HepG2 (cell line): ENCODE results near the gene KRT79. TPM values are rescaled to one million over a fixed set of nuclear protein-coding genes. Genes with fewer than 3 reads are reported as not detected.

Experiments
- NFE2L2 ChIP-seq: fragments of 150-350 bp; IDR thresholded peaks from 2 replicates; pipeline ENCODE4 v1.6.1; 2014; ENCODE audit warnings: low read length
- SIX1 ChIP-seq: sonication (generic); formaldehyde crosslinking; IDR thresholded peaks from 2 replicates; pipeline ENCODE4 v1.4.0; 2020; ENCODE audit warnings: missing genetic modification reagents, borderline replicate concordance
- SRF ChIP-seq: IDR thresholded peaks from 2 replicates; pipeline ENCODE4 v1.6.1; 2011; ENCODE audit warnings: mild to moderate bottlenecking, low read depth, low read length, moderate library complexity
- ZNF451 ChIP-seq: sonication (generic); formaldehyde crosslinking; IDR thresholded peaks from 2 replicates; pipeline ENCODE4 v1.5.0; 2020; ENCODE audit warnings: mild to moderate bottlenecking, missing genetic modification reagents
- ZNF558 ChIP-seq: sonication (generic); formaldehyde crosslinking; IDR thresholded peaks from 2 replicates; pipeline ENCODE4 v1.9.0; 2022; ENCODE audit warnings: mild to moderate bottlenecking, missing genetic modification reagents, borderline replicate concordance
- ZSCAN29 ChIP-seq: sonication (generic); formaldehyde crosslinking; conservative IDR thresholded peaks from 2 replicates; pipeline ENCODE4 v1.4.0; 2020; ENCODE audit warnings: mild to moderate bottlenecking, missing genetic modification reagents
- polyA plus RNA-seq, 8 experiments: library from polyadenylated mRNA; depleted of rRNA in 3 of 8; stranded (reverse) in 7 of 8; unstranded in 1 of 8; fragments of >200 nt; fragmentation: Illumina TruSeq in 4 of 8; extraction: Trizol in 4 of 8; gene quantifications; 2 replicates each; pipeline versions ENCODE4 v1.2.1 to v1.2.3, GENCODE V29; 2011 to 2016; ENCODE audit warnings: low read depth in 4 of 8, missing spikeins in 1 of 8, mixed read lengths in 1 of 8; ENCODE audit not compliant: insufficient read depth in 1 of 8
- total RNA-seq, 5 experiments: library from RNA; depleted of rRNA; stranded (reverse); fragments of >200 nt; fragmentation: Illumina TruSeq; extraction: Trizol; gene quantifications; 2 replicates each; pipeline ENCODE4 v1.2.3, GENCODE V29; 2016; ENCODE audit warnings: low read depth in 1 of 5
- TF ChIP-seq, protein P1 (sequence below): sonication (generic); formaldehyde crosslinking; IDR thresholded peaks from one replicate; pipeline ENCODE4 v1.5.1; 2020; ENCODE audit warnings: mild to moderate bottlenecking, missing genetic modification reagents; ENCODE audit errors: not compliant biosample characterization
- TF ChIP-seq, protein P2 (sequence below): sonication (generic); formaldehyde crosslinking; conservative IDR thresholded peaks from 2 replicates; pipeline ENCODE4 v1.5.0; 2020; ENCODE audit warnings: missing genetic modification reagents

KRT79 gene
- total and polyA plus RNA-seq, 2 of the 13 experiments (the other 11 are each of a cell fraction or from before 2014, with no cell fraction given) = 0.09 TPM; not detected in 1

DNA sequence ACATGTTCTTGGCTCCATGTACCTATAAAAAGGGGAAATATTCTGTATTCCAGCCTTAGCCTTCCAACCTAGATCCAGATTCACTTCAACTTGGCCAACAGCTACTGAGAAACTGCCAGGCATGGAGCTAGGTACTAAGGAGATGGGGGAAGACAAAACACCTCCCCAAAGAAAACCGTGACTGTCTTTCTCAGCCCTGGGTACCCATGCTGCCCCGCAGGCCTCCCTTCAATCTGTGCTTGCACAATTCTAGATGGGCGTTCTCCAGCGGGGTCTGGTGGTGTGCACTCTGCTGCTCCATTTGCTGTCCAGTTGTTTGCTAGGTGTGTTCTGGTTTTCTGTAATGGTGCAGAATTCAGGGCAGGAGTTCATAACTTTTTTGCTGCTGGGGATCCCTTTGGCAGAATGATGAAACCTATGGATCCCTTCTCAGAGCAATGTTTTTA lies 19.4 kb downstream of the KRT79 start (continued):
- no peak for TF ChIP-seq ZSCAN29 (CRISPR knock-in tag)
- TF ChIP-seq ZNF558 = no peak
- TF ChIP-seq, protein P1, sequence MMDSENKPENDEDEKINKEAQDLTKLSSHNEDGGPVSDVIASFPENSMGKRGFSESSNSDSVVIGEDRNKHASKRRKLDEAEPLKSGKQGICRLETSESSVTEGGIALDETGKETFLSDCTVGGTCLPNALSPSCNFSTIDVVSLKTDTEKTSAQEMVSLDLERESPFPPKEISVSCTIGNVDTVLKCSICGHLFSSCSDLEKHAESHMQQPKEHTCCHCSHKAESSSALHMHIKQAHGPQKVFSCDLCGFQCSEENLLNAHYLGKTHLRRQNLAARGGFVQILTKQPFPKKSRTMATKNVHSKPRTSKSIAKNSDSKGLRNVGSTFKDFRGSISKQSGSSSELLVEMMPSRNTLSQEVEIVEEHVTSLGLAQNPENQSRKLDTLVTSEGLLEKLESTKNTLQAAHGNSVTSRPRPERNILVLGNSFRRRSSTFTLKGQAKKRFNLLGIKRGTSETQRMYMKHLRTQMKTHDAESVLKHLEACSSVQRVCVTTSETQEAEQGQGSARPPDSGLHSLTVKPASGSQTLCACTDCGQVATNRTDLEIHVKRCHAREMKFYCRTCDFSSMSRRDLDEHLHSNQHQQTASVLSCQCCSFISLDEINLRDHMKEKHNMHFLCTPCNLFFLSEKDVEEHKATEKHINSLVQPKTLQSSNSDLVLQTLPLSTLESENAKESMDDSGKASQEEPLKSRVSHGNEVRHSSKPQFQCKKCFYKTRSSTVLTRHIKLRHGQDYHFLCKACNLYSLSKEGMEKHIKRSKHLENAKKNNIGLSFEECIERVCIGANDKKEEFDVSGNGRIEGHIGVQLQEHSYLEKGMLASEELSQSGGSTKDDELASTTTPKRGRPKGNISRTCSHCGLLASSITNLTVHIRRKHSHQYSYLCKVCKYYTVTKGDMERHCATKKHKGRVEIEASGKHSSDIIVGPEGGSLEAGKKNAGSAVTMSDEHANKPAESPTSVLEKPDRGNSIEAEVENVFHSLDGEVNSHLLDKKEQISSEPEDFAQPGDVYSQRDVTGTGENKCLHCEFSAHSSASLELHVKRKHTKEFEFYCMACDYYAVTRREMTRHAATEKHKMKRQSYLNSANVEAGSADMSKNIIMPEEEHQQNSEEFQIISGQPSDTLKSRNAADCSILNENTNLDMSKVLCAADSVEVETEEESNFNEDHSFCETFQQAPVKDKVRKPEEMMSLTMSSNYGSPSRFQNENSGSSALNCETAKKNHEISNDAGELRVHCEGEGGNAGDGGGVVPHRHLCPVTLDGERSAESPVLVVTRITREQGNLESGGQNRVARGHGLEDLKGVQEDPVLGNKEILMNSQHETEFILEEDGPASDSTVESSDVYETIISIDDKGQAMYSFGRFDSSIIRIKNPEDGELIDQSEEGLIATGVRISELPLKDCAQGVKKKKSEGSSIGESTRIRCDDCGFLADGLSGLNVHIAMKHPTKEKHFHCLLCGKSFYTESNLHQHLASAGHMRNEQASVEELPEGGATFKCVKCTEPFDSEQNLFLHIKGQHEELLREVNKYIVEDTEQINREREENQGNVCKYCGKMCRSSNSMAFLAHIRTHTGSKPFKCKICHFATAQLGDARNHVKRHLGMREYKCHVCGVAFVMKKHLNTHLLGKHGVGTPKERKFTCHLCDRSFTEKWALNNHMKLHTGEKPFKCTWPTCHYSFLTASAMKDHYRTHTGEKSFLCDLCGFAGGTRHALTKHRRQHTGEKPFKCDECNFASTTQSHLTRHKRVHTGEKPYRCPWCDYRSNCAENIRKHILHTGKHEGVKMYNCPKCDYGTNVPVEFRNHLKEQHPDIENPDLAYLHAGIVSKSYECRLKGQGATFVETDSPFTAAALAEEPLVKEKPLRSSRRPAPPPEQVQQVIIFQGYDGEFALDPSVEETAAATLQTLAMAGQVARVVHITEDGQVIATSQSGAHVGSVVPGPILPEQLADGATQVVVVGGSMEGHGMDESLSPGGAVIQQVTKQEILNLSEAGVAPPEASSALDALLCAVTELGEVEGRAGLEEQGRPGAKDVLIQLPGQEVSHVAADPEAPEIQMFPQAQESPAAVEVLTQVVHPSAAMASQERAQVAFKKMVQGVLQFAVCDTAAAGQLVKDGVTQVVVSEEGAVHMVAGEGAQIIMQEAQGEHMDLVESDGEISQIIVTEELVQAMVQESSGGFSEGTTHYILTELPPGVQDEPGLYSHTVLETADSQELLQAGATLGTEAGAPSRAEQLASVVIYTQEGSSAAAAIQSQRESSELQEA (CRISPR knock-in tag) = no peak
- TF ChIP-seq, protein P2, sequence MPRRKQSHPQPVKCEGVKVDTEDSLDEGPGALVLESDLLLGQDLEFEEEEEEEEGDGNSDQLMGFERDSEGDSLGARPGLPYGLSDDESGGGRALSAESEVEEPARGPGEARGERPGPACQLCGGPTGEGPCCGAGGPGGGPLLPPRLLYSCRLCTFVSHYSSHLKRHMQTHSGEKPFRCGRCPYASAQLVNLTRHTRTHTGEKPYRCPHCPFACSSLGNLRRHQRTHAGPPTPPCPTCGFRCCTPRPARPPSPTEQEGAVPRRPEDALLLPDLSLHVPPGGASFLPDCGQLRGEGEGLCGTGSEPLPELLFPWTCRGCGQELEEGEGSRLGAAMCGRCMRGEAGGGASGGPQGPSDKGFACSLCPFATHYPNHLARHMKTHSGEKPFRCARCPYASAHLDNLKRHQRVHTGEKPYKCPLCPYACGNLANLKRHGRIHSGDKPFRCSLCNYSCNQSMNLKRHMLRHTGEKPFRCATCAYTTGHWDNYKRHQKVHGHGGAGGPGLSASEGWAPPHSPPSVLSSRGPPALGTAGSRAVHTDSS (CRISPR knock-in tag) = no peak
- TF ChIP-seq NFE2L2 = no peak
- no peak for TF ChIP-seq ZNF451 (CRISPR knock-in tag)
- TF ChIP-seq SRF = no peak
- TF ChIP-seq SIX1 (CRISPR knock-in tag) = no peak
- TF ChIP-seq, all 625 proteins: peak for 0
